Adrenal gland (tissue), 5 donors: ENCODE data around the gene RNF217.

Experiments
- POLR2A ChIP-seq, 2 donors: fragments of 450-650 bp; IDR thresholded peaks; one replicate each; pipeline ENCODE4 v1.6.1; 2017; ENCODE audit warnings: antibody characterized with exemption in 2 of 2, mild to moderate bottlenecking in 2 of 2, moderate library complexity in 1 of 2
- TF ChIP-seq, protein P1 (sequence below), 6 experiments: fragments of 450-650 bp in 4 of 6; fragments of 200-600 bp in 2 of 6; sonication (generic) in 1 of 6; IDR thresholded peaks; 1 replicate in 5 of 6; 2 replicates in 1 of 6; pipeline versions ENCODE4 v1.5.1 to v1.8.0; 2016 to 2021; ENCODE audit warnings: antibody characterized with exemption in 6 of 6, mild to moderate bottlenecking in 2 of 6, moderate library complexity in 1 of 6
- donor health status: DM: no; HTN: no; CAD: no.

DNA sequence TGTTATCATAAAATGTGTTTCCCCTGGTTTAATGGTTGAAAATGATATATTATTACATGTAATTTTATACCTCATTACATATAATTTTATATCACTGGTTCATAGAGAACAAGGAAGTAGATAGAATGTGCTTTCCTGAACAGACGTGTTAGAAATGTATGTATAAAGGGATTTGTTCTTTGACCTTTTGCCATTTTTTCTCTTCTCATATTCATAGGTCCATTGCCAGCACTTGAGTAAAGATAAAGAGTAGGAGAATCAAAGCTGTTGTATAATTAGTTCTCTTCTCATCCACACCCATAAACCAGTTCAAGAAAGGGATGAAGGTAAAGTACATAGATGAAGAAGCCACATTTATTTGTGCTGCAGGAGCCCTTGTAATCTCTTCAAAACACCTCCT is 46.7 kb downstream of the RNF217 start:
- TF ChIP-seq, protein P1, sequence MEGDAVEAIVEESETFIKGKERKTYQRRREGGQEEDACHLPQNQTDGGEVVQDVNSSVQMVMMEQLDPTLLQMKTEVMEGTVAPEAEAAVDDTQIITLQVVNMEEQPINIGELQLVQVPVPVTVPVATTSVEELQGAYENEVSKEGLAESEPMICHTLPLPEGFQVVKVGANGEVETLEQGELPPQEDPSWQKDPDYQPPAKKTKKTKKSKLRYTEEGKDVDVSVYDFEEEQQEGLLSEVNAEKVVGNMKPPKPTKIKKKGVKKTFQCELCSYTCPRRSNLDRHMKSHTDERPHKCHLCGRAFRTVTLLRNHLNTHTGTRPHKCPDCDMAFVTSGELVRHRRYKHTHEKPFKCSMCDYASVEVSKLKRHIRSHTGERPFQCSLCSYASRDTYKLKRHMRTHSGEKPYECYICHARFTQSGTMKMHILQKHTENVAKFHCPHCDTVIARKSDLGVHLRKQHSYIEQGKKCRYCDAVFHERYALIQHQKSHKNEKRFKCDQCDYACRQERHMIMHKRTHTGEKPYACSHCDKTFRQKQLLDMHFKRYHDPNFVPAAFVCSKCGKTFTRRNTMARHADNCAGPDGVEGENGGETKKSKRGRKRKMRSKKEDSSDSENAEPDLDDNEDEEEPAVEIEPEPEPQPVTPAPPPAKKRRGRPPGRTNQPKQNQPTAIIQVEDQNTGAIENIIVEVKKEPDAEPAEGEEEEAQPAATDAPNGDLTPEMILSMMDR (IDR thresholded peaks at IDR 0.05), result no peak
- TF ChIP-seq POLR2A (IDR thresholded peaks at IDR 0.05), result no peak
